Measurements from ENCODE around the gene USP32.

- TF ChIP-seq SUZ12 (IDR thresholded peaks at IDR 0.05; ENCODE audit: extremely low read depth, insufficient read depth, insufficient read length) = no peak
- TF ChIP-seq ZNF274 (IDR thresholded peaks at IDR 0.05; ENCODE audit: low read depth, low read length) = no peak
These were observed 254.2 kb downstream of the USP32 start for GRCh38 chr17:60137731-60138130.
